C4-2B (cell line): ENCODE data around the gene SLC11A2.

Source experiments
- H3K27ac ChIP-seq: fragments of 450-650 bp; 2 replicates; pipeline ENCODE4 v1.5.1; 2017
- ZFX ChIP-seq: fragments of 450-650 bp; IDR thresholded peaks from 2 replicates; pipeline ENCODE4 v1.6.1; 2017
- TF ChIP-seq, protein P1 (sequence below): fragments of 450-650 bp; conservative IDR thresholded peaks from 2 replicates; pipeline ENCODE4 v1.5.1; 2017; ENCODE audit warnings: mild to moderate bottlenecking

The SLC11A2 gene

DNA sequence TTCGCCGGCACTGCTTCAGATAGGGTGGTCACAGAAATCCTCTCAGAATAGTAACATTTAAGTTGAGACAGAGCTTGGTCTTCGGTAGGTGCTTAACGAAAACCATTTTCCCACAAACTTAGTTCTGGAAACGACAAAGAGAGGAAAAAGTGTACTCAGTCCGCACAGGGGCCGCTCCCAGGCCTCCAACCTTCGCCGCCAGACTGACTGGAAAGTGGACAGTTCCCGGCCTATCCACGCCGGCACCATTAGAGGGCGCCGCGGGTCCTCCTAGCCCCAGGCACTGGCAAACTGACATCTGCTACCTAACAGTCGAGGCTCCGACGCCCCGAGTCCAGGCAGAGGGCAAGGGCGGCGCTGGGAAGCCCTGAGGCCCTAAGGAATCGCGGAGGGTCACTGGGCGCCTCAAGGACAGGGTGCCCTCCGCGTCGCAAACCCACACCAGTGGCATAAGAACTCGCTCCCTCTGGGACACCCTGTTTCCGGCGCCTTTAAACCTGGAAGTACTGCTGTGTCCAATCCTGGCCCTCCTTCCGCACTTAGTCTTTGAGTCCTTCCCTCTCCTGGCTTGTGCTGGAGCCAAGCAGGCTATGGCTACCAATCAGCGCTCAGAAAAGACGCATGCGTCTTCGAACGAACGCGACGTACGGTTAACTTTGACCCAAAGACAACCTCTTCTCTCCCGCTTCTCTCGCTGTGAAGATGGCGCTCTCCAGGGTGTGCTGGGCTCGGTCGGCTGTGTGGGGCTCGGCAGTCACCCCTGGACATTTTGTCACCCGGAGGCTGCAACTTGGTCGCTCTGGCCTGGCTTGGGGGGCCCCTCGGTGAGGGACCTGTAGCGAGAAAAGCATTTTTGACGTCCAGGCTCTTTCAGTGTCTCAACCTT, 21.7 kb upstream of the SLC11A2 start, which contains the start of gene LETMD1:
TSS of gene LETMD1 (plus strand) at position 673 of the 886 bp plus-strand sequence. CDS start at position 703, 30 bp downstream.
- TF ChIP-seq, protein P1, sequence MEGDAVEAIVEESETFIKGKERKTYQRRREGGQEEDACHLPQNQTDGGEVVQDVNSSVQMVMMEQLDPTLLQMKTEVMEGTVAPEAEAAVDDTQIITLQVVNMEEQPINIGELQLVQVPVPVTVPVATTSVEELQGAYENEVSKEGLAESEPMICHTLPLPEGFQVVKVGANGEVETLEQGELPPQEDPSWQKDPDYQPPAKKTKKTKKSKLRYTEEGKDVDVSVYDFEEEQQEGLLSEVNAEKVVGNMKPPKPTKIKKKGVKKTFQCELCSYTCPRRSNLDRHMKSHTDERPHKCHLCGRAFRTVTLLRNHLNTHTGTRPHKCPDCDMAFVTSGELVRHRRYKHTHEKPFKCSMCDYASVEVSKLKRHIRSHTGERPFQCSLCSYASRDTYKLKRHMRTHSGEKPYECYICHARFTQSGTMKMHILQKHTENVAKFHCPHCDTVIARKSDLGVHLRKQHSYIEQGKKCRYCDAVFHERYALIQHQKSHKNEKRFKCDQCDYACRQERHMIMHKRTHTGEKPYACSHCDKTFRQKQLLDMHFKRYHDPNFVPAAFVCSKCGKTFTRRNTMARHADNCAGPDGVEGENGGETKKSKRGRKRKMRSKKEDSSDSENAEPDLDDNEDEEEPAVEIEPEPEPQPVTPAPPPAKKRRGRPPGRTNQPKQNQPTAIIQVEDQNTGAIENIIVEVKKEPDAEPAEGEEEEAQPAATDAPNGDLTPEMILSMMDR, result peak; percentile 98
- peak; percentile 40; the same call in 1 of the 2 replicates for TF ChIP-seq ZFX
- H3K27ac ChIP-seq, result peak within 1 kb of the TSS; percentile 86

DNA sequence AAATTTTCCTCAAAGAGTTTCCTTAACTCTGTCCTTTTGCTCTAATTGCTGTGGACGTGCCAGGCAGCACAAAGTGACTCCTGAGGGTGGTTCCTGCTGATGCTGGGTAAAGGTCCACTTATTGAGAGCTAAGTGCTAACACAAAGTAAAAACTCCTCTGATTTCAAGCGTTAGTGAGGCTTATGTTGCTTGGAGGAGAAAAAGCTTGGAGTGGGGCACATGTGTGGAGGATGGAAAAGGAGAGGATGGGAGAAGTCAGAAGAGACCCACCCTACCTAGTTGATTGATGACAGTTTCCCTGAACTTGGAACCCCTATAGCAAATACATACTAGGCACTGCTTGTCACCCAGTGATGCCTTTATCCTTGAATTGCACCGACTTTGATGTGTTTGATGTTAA, 10.1 kb upstream of the SLC11A2 start:
- TF ChIP-seq ZFX, result no peak
- TF ChIP-seq, protein P1, result no peak
- no peak overlapping the region for H3K27ac ChIP-seq

DNA sequence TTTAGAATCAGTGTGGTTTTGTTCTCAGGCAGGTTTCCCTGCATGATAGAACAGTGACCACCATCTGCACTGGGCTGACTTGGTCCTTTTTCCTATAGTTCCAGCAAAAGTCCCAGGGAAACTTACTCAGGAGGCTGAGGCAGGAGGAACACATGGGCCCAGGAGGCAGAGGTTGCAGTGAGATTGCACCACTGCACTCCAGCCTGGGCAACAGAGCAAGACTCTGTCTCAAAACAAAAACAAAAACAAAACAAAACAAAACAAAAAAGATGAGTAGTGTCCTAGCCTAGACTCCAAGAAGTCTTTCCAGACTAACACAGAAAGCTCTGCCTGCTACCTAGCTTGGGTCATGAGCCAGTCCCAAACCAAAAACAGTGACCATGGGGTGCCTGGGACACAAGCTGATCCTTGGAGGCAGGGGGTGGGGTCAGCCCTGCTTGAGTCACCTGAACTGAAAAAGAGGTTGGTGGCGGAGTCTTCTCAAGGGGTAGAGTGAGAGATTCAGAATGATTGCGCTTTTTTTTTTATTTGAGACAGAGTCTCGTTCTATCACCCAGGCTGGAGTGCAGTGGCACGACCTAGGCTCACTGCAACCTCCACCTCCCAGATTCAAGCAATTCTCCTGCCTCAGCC, 7.4 kb upstream of the SLC11A2 start:
- TF ChIP-seq, protein P1, result no peak
- TF ChIP-seq ZFX, result no peak
- H3K27ac ChIP-seq, result no peak overlapping the region

DNA sequence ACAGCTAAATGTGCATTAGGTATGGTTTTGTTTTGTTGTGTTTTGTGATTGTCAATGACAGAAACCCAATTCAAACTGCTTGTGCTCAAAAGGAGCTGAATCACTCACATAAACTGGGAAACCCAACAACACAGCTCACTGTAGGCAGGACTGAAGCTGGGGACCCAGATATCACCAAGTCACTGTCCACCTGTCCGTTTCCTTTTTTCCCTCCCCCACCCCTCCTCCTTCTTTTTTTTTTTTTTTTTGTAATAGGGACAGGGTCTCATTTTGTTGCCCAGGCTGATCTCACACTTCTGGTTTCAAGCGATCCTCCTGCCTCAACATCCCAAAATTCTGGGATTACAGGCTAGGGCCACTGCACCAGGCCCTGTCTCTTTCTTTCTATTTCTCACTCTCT, 6.9 kb upstream of the SLC11A2 start:
- TF ChIP-seq ZFX, result no peak
- TF ChIP-seq, protein P1, result no peak
- H3K27ac ChIP-seq, result no peak overlapping the region

DNA sequence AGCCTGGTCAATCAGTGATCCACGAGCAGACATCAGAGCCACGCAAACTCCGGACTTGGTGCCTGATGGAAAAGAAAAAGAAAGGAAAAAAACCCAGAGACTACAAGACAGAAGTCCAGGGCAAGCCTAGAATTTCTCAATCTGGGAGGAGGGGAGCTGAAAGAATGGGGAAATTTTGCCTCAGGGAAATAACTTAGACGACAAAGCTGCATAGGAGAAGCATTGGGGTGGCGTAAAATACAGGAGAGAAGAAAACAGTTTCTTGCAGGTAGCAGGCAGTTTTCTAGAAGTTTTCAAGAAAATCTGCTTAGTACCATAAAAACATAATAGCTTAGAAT, 2.6 kb upstream of the SLC11A2 start:
- no peak overlapping the region for H3K27ac ChIP-seq
- TF ChIP-seq, protein P1, result no peak
- no peak for TF ChIP-seq ZFX

DNA sequence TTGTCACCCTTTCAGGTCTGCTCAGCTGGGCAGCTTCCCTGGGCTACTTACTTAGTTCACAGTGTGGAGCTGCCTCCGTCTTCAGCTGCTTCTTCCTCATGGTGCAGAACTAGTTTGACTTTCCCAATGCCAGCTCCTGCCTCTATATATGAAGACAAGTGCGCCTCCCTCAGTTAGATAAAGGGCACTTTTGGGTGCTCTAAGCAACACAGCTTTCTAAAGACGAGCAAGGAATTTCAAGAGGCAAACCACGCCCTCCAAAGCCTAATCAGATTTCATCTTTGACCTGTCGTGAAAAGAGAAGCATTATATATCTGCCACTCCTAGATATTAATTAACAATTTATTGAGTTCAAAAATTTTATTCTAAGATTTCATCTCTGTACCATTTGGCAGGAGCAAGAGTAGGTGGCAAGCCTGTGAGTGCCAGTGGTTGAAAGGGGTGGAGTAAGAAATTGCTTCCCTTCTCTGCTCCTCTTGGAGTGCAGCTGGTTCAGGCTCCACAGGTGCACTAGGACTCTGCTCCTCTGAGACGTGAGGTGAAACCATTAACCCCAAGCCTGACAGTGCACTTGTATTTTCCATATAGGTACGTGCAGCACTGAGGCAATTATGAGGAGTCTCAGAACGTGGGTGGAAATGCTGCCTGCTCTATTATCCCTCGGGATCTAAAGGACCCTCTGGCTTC, 2.1 kb upstream of the SLC11A2 start:
- no peak for TF ChIP-seq ZFX
- TF ChIP-seq, protein P1, result peak; percentile 59
- H3K27ac ChIP-seq, result no peak overlapping the region

DNA sequence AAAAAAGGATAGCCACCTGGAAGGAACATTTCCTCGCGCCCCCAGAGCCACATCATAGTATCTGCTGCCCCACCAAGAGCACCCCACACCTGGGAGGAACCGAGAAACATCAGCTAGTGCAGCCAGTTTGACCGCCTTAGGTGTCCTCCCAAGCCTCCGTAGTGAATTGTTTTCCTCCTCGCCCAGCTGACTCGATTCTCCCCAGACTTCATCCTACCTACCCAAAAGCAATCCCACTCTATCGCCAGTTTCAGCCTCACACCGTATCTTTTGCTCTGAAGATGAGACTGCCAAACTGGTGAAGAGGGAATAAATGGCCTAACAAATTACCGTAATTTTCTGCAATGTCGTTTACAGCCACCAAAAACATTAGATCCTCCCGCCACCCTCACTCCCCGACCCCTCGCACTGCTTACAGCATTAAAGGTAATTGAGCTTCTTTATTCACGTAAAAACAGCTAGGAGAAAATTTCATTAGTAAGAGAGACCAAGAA, 1.2 kb upstream of the SLC11A2 start:
- TF ChIP-seq, protein P1, result no peak
- TF ChIP-seq ZFX, result no peak
- H3K27ac ChIP-seq, result peak overlapping the region; percentile 98
